Stimulated activated CD4-positive, alpha-beta T cell treated with anti-CD3 and anti-CD28 coated beads, TNF-alpha, amount 100 ng/mL, for 48 hours (primary cell): Measurements from ENCODE around the gene EN2.
"Not testable (repeated sequence)": the region's sequence is repeated elsewhere in the genome, so short reads cannot be mapped to it uniquely, and the experiment has no call there.

Source experiments
- DNase-seq, 3 donors: peaks; one replicate each; pipeline ENCODE4 v3.0.0-alpha.2; 2020; ENCODE audit warnings: low read depth in 3 of 3

Gene EN2

DNA sequence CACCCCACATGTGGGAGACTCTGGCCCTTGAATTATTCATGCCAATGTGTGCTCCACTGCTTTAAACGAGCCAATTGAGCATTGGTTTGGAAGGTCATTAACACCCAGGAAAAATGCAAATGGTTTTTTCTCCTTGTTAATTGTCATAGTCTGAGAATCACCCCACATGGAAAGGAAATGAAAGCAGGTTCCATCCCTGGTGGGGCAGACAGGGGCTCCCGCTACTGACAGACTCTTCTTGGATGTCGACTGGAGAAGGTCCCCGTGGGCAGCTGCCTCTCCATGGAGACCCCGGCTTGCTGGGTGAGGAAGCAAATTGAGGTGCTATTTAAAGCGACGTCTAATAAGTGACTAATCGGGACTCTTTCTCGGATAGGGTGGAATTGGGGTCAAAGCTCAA lies 32.0 kb upstream of the EN2 start:
- no peak for DNase-seq

DNA sequence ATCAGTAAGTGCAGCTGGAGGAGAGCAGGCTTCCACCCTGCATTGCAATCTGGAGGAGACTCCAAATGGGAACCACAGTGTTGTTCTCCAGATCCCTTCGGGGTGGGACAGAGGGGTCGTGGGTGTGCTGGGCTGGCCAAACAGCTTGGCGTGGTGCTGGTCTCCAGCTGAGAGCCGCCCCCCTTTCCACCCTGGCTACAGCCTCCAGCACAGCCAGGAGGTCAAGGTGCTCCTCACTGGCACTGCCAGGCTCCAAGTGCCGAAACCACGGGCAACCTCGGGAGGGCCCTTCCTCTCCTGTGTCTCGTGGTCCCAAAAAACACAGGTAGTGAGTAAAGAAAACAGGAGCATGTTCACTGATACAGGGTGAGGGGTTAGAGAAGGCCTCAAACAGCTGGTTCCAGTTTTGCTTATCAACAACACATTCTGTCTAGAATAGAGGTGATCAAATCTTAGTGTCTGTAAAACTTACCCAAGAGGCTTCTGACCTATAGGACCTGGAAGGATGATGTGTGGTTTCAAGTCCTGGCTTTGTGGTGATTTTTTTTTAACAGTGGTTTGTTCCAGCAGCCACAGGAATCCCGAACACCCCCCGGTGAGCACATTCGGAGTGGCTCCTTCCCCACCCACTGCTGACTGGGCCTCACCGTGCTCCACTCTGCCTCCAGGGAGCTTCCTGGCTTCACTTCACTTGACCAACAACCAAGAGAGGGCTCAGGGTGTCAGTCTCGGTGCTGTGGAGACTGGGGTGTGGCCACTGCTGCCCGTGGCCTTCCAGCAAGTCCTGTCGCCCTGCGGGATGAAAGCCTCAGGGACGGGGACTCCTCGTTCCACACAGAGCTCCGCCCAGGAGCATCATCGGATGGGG lies 31.2 kb upstream of the EN2 start:
- no peak for DNase-seq

DNA sequence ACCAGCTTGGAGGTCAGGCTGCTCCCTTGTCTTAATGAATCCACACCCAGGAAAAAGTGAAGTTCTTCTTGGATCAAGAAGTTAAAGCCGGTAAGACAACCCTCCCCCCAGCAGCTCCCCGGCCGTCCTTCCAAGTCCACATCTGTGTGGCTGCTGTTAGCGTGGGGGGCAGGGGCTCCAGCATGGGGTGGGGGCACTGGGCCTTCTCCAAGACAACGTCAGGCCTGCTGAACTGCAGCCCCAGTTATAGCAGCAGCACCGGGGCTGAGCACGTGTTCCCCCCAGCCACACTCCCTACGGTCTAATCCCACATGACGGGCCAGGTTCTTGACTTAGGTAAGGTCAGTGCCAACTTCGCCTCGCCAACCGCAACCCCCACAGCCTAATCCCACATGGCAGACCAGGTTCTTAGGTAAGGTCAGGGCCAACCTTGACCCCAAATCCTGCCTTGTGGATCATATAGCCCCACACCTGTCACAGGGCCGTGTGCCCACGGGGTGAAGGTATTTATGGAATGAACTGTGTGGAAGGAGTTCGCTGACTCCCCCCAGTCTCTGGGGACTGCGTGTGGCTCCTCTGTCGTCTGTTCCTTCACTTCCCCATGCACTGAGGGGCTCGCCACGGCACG lies 30.4 kb upstream of the EN2 start:
- DNase-seq: no peak

DNA sequence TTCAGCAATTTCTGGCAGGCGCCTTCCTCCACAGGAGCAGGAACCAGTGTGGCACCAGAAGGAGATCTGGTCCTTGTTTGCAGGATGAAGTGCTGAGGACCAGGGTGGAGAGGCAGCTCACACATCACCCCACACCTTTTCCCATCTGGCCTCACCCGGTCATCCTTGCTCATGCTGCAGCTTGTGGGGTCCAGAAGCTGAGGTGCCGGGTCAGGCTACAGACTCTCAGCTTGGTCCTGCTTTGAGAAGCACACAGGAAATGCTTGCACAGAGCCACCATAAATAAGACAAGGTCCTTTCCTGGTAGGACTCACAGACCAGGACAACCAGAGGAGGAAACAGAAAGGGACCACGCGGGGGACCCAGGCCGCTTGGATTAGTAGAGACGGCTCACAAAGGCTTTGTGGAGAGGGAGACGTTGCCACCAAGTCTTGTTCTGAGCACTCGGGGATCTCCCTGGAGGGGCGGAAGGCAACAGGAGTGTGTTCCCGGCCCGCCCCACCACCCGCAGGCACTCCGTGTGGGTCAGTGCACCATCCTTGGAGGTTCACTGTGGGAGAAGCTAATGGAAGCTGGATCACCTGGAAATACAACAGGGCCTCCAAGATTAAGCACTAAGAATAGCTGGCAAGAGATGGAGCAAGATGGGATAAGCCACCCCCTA lies 29.6 kb upstream of the EN2 start:
- no peak for DNase-seq

DNA sequence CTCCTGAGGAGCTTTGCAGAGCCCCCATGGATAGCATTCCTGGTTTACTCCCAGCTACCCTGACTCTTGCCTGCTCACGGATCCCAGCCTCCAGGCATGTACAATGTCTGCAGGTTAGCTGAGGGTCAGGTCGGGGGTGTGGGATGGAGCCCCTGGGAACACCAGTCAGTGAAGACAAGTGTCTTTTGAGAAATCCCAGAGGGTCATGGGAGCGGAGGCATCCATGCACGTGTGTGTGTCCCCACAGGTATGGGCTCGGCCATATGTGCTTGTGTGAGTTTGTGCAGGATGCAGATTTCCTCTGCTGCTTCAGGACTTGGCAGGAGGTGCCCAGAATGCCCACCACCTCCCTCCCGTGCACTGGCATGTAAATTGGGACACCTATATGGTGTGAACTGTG lies 28.3 kb upstream of the EN2 start:
- DNase-seq: no peak

DNA sequence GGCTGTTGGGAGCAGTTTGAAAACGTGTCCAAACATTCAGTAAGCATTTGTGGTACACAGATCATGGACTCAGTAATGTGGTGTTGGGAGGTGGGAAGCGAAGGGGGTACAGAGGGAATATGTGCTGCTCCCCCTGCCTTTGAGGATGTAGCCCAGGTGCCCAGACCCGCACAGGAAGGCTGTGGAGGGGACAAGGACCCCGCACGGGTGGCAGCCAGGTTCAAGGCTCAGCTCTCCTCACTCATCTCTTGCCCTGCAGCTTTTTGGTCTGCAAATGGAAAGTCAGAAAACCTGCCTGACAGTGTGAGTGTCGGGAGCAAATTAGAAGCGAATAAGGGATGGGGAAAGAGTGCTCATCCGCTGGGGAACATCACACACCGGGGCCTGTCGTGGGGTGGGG lies 27.3 kb upstream of the EN2 start:
- DNase-seq: no peak

DNA sequence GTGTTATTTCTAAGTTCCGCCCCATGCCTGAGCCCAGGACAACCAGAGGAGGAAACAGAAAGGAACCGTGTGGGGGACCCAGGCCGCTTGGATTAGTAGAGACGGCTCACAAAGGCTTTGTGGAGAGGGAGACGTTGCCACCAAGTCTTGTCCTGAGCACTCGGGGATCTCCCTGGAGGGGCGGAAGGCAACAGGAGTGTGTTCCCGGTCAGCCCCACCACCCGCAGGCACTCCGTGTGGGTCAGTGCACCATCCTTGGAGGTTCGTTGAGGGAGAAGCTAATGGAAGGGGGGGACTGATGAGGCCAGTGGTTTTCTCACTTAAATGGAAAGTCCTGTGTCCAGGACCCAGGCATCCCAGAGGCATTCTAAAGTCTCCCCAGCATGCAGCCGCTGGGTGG lies 26.7 kb upstream of the EN2 start:
- no peak for DNase-seq

DNA sequence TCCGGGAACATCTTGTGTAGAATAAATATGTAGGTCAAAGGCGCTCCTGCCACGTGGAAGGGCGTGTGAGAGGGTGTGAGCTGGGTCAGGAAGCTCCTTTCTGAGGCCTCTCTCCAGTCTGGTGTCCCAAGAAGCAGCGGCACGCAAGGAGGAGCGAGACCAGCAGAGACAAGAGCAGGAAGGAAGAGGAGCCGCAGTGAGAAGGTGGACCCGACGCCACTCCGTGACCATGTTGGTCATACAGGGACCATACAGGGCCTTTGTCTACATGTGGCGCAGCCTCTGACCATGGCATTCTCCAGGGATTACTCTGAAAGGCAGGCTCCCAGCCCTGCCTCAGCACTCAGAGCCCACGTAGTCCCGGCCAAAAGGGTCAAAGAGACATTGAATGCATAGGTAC lies 26.2 kb upstream of the EN2 start:
- DNase-seq: no peak

DNA sequence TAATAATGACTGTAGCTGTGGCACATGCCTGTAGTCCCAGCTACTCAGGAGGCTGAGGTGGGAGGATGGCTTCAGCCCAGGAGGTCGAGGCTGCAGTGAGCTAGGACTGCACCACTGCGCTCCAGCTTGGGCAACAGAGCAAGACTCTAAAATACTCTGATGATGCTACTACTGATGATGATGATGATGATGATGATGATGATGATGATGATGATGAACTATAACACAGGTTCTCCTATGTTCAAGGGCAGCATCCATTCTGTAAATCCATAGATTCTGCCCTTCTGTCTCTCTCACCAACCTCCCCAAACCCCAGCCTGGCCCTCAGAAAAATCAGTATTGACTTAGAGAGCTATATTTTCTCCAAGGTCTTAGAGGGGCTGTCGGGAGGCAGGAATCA lies 22.8 kb upstream of the EN2 start:
- no peak for DNase-seq

DNA sequence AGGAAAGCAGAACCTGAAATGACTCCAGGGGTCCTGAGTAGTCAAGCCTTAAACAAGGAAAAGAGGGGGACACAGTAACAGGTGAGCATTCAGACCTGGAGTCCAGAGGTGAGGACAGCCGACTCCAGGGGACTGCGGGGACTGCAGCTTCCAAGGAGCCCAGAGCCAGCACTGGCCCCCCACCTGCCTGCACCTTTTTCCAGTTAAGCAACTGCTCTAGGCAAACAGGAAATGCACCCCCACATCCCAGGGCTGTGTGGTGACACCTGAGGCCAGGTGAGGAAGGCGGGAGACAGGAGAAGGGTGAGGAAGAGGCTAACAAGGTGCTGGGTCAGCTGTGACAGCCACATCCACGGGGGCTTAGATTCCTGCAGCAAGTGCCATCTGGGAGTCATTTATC lies 20.1 kb upstream of the EN2 start:
- DNase-seq: no peak

DNA sequence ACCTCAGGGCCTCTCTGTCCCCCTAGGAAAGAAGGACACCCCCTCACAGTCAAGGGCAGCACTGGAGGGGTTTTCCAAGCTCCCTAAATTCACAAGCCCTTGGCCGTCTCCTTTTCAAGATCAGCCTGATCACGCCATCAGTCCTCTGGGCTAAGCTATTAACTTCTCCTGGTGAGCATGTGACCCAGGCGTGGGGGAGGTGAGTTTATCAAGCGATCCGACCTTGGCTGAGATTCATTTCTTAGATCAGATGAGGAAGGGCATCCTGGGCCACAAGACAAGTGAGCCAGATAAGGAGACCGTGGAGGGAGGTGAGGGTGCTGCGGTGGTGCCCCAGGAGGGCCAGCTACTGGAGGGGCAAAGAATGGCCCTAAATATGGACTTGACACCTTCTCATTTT lies 19.2 kb upstream of the EN2 start:
- no peak for DNase-seq

DNA sequence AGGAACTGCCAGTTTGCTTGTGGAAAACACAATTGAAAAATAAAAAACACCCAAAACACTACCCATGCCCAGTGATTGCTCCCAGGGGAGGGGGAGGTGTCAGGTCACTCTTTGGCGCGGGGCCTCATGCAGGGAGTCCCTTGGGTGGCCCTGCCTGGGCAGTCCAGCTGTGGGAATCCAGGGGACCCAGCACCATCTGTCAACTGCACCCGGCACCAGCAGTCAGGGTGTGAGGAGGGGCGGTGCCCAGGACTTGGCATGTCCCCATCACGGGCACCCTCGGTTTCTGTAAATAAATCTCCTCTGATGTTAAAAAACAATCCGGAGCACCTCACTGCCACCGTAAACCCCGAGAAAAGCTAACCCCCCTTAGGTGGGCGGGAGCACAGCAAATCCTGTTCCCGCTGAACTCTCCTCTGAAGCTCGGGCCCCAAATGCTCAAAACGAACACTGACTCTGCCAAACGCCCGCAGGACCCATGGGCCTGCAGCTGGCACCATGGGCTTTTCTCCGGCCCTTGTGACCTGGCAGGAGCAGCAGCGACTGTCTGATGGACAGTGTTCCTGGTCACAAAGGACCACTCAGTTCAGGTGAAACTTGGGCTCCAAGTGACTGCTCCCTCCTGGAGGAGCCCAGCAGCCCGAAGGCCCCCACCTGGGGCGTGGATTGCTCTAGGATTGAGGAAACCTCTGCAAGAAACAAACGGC lies 18.5 kb upstream of the EN2 start:
- no peak for DNase-seq

DNA sequence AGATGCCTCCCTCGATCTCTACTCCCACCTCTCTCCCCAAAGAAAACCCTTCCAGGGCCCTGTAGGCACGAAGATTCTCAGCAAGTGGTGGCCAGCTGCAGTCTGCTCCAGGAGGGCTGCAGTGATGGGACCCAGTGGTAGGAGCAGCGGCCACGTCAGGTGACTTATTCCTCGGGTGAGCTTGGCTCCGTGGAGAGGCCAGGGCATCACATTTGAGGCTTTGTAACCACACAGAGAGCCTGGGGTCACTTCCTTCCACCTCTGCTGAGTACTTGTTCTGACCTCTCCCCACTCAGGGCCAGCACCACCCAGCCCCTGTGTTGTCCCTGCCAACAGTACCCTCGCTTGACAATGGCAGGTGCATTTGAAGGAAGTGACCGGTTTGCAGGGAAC lies 17.9 kb upstream of the EN2 start:
- DNase-seq: no peak

DNA sequence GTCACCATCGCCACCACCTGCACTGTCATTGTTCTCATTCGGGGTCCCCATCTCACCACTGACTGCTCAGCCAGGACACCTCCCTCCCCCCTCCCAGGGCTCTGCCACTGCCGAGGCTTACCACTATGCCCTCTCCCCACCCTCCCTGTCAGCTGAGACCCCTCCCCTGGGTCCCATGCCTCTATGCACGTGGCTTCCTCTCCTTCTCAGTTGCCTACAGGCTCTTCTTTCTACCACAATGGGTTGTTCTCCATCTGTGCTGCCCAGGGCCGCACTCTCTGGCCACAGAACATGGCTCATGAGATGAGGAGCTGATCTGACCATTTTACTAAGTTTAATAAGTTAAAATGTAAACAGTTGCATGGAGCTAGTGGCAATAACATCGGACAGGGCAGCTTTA lies 16.1 kb upstream of the EN2 start:
- DNase-seq: no peak

DNA sequence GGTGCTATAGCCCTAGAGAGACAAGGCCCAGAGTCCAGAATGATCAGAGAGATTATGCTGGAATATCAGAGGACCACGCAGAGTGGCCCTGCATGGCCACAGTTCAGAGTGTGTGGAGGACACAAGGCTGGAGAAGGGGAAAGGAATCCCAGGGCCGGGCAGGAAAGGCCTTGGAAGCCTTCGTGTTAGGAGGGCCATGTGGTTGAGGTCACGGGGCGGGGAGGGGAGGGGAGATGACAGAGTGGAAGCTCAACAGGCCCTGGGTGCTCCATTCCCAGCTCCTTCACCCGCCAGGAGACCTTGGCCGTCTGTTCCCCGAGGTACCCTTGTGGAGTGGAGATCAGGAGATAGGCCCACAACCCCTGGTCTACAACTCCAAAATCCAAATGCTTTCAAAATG lies 13.2 kb upstream of the EN2 start:
- no peak for DNase-seq

DNA sequence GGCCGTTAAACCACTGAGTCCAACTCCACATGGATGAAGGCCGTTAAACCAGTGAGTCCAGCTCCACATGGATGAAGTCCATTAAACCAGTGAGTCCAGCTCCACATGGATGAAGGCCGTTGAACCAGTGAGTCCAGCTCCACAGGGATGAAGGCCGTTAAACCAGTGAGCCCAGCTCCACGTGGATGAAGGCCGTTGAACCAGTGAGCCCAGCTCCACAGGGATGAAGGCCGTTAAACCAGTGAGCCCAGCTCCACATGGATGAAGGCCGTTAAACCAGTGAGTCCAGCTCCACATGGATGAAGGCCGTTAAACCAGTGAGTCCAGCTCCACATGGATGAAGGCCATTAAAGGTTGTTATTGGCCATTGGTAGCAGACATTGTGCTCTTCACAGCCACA lies 12.3 kb upstream of the EN2 start:
- not testable (repeated sequence) for DNase-seq

DNA sequence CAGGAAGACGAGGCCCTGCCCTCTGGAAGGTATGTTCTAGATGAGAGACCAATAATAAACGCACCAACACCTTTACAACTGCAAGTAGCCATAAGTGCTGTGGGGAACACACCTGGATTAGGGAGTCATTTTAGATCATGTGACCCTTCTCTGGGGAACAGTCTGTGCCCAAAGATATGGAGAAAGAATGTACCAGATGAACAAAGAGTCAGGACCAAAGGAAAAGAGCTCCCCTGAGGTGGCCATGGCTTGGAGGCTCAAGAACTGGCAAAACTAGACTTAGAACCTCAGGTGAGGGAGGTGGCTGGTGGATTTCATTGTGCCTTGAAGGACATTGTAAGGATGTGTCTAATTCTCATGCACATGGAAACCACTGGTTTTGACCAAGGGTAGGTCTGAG lies 10.3 kb upstream of the EN2 start:
- DNase-seq: no peak

DNA sequence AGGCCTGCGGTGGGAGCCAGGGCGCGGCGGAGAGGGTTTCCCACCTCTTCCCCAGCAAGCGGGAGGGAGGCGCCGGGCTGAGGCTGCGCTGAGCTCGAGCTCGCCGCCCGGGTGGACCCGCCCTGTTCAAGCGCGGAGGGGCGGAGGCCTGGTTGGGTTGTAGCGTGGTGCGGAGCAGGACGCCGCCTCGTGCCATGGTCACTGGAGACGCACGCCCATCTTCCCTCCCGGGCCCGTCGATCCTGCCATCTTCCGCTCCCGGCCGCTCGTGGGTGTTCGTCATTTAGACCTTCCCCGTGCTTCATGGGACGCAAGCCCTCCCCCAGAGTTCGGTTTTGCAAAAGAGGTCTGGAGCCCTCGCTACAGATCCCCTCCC lies 9.3 kb upstream of the EN2 start:
- DNase-seq: no peak

DNA sequence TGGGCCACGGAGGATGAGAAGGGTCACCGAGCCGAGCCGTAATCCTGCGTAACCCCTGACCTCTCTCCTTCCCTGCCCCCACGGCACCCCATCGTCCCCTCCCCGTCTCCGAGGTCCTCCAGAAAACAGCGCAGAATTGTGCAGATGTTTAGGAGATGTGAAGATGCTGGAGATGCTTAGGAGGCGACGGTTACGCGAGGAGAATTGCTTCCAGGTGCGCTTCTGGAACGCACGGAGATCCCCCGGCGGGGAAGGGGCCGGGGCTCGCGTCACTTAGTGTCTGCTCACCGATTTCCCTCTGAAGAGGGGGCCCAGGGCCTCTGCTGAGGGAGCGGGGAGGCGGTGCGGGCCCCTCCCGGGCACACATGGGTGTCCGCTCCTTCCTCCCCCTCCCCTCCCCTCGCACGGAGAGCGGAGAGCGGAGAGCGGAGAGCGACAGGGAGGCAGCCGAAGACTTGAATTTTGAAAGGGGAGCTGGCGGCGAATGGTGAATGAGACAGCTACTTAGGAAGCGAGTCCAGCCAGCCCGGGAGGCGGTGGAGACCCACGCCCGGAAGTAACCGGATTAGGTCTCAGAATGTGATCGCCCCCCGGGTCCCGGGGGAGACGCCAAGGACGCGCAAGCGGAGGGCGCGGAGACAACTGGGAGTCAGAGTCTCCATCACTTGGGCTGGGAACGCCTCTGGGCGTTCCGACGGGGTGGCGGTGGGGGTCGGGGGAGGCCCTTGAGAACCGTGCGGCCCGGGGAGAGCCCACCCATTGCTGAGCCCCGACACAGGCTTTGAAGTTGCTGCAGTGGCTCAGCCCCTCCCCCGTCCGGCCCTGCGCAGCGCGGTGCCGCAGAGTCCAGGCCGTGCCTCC lies 8.7 kb upstream of the EN2 start:
- no peak for DNase-seq

DNA sequence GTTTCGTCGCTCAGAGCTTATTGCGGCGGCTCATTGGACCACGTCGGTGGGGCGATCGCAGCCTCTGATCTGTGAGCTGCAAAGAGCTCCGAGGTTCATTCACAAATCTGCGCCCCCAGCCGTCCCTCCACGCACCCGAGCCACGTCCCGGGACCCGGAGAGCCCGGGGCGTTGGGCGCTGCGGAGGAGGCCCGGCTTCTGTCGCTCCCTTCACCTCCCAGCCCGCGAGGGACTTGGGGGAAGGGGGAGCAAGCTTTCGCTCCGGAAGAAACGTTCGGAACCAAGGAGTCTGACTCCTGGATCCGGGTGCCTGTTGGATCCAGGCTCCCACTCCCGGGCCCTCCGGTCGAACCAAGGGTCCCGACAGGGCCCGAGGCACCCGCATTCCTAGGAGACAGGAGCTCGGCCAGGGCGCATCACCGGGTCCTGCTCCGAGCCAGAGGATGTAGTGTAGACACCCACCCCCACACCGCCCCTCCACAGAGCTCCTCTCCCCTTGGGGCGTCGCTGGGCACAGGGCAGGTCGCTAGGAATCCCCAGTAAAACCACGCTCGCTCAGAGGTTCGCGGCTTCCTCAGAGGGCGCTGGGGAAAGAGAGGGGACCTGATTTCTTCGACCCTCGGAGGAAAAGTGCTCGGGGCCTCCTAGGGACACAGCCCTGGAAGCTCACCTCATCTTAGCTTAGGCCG lies 7.9 kb upstream of the EN2 start:
- DNase-seq: no peak

DNA sequence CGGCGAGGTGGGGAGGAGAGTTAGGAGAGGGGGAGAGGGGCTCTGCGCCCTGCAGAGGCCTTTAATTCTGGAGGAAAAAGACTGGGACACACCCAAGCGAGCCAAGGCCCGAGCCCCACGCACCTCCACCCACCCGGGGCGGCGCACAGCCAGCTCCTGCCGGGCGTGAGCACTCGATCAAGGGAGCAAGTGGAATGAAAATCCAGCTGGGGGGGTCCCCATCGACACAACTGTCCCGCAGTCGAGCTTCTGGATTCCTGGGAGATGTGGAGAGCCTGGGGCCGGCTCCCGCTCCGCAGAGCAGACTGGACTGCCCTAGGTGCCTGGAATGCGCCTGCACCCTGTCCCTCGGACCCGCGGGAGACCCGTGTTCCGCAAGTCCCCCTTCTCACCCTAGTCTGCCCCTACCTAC lies 7.4 kb upstream of the EN2 start:
- no peak for DNase-seq
